LHCN-M2 (cell line): ENCODE results near the gene KDM6B. TPM values are rescaled to one million over a fixed set of nuclear protein-coding genes. Genes with fewer than 3 reads are reported as not detected.
A peak's percentile ranks its signal among the peaks of the same experiment; 100 is the strongest.

Experiments used
- DNase-seq: peaks from one replicate; pipeline ENCODE4 v3.0.0-alpha.2; 2012; ENCODE audit warnings: low read depth
- polyA plus RNA-seq: library from polyadenylated mRNA; unstranded; fragments of >200 nt; gene quantifications from one replicate; pipeline ENCODE4 v1.2.1, GENCODE V29; 2012; ENCODE audit warnings: missing spikeins
- total RNA-seq: library from RNA; depleted of rRNA; stranded (reverse); fragments of >200 nt; gene quantifications from 2 replicates; pipeline ENCODE4 v1.2.3, GENCODE V29; 2014; rRNA removed

The KDM6B gene
- total RNA-seq, result 1.8 and 2.1 TPM in 2 replicates
- 2.7 TPM for polyA plus RNA-seq

- peak; percentile 80 for DNase-seq
Observed at GRCh38 chr17:7833795-7834541, at the start of gene KDM6B. TSS of gene KDM6B (plus strand) at chr17:7834217. CDS start at chr17:7845555, 11,338 bp downstream.

GRCh38 chr17:7786866-7787265 is 47.2 kb upstream of the KDM6B start:
- no peak for DNase-seq

GRCh38 chr17:7789131-7789530 is 44.9 kb upstream of the KDM6B start:
- DNase-seq, result no peak

GRCh38 chr17:7790150-7790549 is 43.9 kb upstream of the KDM6B start:
- DNase-seq, result no peak

GRCh38 chr17:7792611-7793010 is 41.4 kb upstream of the KDM6B start:
- no peak for DNase-seq

- DNase-seq, result no peak
Observed at GRCh38 chr17:7794075-7794663, 39.8 kb upstream of the KDM6B start.

- DNase-seq, result no peak
Observed at GRCh38 chr17:7797976-7798375, 36.0 kb upstream of the KDM6B start.

GRCh38 chr17:7798839-7799238 is 35.2 kb upstream of the KDM6B start:
- no peak for DNase-seq

- no peak for DNase-seq
Observed at GRCh38 chr17:7803981-7804380, 30.0 kb upstream of the KDM6B start.

GRCh38 chr17:7806587-7806986 is 27.4 kb upstream of the KDM6B start:
- DNase-seq, result no peak

- no peak for DNase-seq
Observed at GRCh38 chr17:7807206-7807605, 26.8 kb upstream of the KDM6B start.

GRCh38 chr17:7809086-7809790 is 24.8 kb upstream of the KDM6B start:
- no peak for DNase-seq

GRCh38 chr17:7809791-7810343 is 24.1 kb upstream of the KDM6B start:
- peak; percentile 7 for DNase-seq

- DNase-seq, result no peak
Observed at GRCh38 chr17:7811251-7811650, 22.8 kb upstream of the KDM6B start.

- DNase-seq, result no peak
Observed at GRCh38 chr17:7814969-7815368, 19.0 kb upstream of the KDM6B start.

GRCh38 chr17:7816926-7817642 is 16.9 kb upstream of the KDM6B start:
- no peak for DNase-seq

- no peak for DNase-seq
Observed at GRCh38 chr17:7817643-7817964, 16.4 kb upstream of the KDM6B start.

GRCh38 chr17:7818026-7818425 is 16.0 kb upstream of the KDM6B start:
- no peak for DNase-seq

- no peak for DNase-seq
Observed at GRCh38 chr17:7818746-7819645, 15.0 kb upstream of the KDM6B start.

- no peak for DNase-seq
Observed at GRCh38 chr17:7820231-7820630, 13.8 kb upstream of the KDM6B start.

GRCh38 chr17:7822126-7822525 is 11.9 kb upstream of the KDM6B start:
- no peak for DNase-seq
